D721Med (cell line): Measurements from ENCODE around the gene HIVEP3.

ENCODE experiments used
- DNase-seq: peaks from one replicate; pipeline ENCODE4 v3.0.0; 2011; ENCODE audit warnings: low spot score; ENCODE audit not compliant: insufficient read length
- FAIRE-seq: peaks from 2 replicates; lab custom pipeline; 2011; peaks lifted over from hg19 to GRCh38; lab: Jason Lieb, UNC
- TF ChIP-seq, protein P1 (sequence below): IDR thresholded peaks from 2 replicates; pipeline ENCODE4 v1.5.1; 2012; ENCODE audit warnings: mild to moderate bottlenecking, control low read depth; ENCODE audit not compliant: insufficient read depth; ENCODE audit errors: missing control alignments

HIVEP3 gene

DNA sequence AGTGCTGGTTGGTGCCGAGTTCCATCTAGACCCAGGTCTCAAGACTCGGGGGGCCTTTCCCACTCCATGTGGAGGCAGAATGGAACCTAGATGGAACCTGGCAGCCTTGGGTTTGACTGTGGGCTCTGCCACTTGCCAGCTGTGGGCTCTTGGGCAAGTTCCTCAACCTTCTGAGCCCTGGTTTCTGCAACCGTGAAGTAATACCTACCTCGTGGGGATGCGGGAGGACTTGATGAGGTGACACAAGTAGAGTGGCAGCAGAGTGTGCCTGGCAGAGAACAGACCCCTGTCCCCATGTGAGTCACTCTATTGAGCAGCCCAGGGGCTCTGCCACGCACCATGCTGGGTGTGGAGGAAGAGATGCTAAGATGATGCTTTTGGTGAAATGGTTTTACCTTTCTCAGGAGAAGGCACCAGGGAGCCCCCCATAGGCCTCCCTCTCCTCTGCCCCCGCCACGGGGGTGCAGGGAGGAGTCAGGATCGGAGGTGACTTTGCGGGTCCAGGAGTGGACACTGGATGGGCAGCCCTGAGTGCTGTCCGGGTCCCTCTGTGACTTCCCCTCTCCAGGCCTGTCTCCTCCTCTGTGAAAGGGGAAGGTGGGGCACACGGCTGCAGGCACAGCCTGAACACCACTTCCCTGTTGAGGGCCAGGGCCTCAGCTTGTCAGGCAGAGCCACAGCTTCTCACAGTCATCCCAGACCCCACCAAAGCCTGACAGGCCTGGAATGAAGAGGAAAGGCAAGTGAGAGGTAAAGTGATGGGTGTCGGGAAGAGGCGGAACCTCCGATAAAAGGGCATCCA lies 397.6 kb downstream of the HIVEP3 start:
- FAIRE-seq: no peak
- TF ChIP-seq, protein P1, sequence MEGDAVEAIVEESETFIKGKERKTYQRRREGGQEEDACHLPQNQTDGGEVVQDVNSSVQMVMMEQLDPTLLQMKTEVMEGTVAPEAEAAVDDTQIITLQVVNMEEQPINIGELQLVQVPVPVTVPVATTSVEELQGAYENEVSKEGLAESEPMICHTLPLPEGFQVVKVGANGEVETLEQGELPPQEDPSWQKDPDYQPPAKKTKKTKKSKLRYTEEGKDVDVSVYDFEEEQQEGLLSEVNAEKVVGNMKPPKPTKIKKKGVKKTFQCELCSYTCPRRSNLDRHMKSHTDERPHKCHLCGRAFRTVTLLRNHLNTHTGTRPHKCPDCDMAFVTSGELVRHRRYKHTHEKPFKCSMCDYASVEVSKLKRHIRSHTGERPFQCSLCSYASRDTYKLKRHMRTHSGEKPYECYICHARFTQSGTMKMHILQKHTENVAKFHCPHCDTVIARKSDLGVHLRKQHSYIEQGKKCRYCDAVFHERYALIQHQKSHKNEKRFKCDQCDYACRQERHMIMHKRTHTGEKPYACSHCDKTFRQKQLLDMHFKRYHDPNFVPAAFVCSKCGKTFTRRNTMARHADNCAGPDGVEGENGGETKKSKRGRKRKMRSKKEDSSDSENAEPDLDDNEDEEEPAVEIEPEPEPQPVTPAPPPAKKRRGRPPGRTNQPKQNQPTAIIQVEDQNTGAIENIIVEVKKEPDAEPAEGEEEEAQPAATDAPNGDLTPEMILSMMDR: no peak
- DNase-seq: no peak

DNA sequence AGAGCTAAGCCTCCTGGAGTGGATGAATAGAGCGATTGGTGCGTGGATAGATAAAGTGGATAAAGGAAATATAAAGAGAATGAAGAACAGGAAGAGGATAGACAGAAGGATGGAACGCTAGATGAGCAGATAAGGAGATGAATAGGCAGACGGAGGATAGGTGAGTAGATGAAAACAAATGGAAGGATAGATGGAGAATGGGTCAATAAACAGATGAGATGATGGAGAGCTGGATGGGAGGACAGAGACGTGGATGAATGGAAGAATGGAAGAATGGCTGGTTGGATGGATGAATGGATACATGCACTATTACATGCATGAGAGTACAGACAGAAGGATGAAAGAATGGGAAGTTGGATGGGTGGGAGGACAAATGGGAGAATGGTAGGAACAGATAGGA lies 399.1 kb downstream of the HIVEP3 start:
- TF ChIP-seq, protein P1: no peak
- no peak for DNase-seq
- FAIRE-seq: no peak

DNA sequence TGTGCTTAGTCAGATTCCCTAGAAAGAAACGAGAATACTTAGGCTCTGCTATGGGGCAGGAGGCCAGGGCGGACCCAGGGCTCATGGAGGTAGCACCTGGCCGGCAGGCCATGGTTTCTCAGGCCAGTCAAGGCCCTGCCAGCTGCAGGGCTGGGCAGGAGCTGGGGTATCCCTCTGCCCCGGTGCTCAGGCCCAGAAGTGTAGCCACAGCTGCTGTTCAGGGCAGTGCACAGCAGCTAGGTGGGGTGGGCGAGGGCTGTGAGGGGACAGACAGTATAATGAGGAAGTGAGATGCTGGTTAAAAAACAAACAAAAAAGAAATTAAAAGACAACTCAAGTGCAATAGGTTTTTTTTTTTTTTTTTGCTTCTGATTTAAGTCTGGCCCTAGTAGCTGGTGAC lies 400.3 kb downstream of the HIVEP3 start:
- DNase-seq (no peak), FAIRE-seq (no peak)
- TF ChIP-seq, protein P1: no peak

DNA sequence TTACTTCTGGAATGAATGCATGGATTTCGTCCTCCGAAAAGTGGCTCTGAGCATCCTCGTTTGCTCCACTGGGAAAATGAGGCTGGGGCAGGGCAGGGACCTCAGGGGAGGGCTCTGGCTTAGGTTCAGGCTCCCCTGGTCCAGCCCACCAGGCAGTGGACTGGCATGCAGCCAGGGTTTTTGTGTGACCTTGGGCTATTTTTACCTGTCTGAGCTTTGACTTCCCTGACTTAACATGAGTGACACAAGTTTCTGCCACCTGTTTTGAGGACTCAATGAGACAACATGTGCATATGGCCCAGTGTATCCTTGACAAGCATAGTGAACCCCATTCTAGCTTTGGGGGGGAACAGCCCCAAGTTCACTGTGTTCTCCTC lies 401.7 kb downstream of the HIVEP3 start:
- TF ChIP-seq, protein P1: no peak
- no peak for FAIRE-seq
- DNase-seq: no peak

DNA sequence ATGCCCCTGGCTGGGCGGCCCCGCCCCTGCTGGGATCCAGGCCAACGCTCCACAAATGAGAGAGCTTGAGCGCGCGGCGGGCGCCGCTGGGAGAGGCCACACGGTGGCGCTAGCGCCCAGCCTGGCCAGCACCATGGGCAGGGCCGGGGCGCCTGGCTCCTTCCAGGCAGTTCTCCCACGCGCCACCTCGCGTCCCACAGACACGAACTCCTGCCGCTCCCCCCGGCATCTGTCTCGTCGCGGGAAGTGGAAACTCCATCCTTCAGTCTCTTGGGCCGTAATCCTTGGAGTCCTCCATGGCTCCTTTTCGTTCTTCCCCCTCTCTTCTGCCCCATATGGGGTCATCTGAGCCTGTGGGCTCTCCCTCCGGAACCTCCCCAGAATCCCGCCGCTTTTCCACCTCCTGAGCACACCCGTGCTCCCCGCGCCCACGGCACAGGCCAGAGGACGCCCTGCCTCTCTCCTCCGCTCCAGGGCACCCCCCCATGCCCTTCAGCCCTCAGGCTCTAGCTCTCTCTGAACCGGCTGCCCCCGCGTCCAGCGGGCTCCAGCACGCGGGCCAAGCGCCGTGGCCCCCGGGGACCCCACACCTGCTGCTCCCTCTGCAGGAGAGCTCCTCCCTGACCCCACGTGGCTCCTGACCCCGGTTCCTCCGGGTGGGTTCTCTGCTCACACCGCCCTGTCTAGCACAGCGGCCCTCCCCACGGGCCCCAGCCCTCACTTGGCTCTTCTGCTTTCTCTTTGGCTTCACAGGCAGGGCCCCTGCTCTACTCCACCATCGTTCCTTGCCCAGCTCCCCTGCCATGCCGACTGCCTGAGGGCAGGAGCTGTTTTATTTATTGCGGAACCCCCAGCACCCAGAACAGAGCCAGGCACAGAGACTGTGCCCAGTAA lies 402.3 kb downstream of the HIVEP3 start:
- no peak for FAIRE-seq
- DNase-seq: peak; percentile 99
- TF ChIP-seq, protein P1: peak; percentile 70

DNA sequence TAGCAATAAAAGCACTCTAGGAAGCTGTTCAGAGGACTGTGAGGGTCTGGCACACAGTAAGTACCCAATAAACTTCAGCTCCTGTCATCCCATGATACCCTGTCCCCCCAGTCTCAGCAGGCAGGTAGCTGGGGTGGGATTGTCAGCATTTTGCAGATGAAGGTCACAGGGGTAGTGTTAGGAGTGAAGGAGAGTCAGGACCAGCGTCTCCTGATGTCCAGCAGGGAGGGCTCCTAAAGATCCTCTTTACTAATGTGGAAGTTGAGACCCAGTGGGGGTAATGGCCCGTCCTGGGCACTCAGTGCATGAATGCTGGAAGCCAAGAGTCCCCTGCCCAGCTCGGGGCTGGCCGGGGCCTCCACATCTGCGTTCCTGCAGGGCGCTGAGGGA lies 402.9 kb downstream of the HIVEP3 start:
- DNase-seq (no peak), FAIRE-seq (no peak)
- TF ChIP-seq, protein P1: no peak

DNA sequence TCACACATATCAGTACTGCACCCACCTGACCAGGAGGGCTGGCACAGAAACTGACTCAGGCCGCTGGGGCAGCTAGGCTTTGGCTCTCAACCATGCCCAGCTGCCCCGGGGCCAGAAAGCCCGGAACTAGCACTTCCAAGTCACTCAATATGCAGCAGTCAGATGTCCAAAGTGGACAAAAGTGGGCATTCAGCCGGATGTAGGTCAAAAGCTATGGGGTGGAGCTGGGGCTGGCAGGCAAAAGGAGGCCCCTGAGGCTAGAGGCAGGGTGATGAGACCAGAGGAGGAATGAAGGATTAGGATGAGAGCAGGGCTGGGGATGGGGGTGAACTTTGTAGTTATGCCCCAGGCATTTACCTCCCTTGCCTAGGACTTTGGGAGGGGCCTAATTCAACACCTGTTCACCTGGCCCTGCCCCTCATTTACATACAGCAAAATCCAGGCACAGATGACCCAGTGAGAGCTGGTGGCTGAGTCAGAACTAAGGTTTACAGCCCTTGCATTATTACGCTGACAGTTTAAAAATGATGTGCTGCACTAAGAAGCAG lies 403.5 kb downstream of the HIVEP3 start:
- FAIRE-seq (no peak), DNase-seq (no peak)
- TF ChIP-seq, protein P1: no peak
